ENCODE data around the gene DHFR.

DHFR gene

DNA sequence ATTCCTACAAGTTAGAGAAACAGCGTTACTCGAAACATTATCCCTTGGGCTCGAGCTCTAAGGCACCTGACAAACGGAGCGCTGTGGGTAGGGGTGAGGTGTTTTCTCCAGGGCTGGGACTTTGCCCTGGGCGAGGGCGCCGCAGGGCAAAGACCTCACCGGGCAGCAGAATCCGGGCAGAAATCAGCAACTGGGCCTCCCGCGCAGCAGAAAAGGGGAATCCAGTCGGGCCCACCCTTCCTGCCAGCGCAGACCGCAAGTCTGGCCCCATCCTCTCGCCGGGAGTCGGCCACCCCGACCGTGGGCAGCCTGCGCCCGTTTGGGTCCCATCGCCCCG is 761 bp downstream of the DHFR start:
- peak; percentile 50 for DNase-seq

DNA sequence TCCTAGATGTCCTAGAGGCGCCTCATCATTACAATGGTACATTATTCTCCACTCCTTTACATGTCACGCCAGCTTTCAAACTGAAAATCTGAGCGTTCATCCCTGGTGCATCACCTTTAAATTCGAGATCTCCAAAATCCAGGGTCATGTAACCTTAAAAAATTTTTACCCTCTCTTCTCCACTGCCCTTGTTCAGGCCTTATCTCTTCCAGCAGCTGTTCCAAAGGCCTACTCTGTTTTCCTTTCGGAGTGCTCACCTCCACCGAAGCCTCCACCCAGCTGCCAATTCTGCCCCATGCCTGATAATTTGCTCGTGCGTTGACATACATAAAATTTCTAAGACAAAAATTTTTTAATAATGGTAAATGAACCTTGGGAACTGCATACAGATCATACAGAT is 1.3 kb downstream of the DHFR start:
- no peak for DNase-seq

DNA sequence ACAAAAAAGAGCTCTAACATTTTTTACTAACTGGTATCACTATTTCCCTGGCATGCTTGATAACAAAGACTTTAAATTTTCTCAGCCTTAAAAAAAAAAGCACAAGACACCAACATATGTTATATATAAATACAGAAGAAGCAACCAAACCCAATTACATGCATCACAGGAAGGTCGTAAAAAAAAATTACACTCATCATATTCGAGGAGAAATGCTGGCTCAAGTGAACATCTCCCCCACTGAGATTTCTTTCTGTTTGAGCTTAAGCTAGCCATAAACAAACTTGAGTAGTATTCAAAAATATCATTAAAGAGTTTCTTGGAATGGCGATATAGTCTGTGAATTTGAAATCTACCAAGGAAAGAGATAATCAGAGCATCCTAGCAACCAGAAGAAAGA is 7.9 kb downstream of the DHFR start:
- DNase-seq: no peak

DNA sequence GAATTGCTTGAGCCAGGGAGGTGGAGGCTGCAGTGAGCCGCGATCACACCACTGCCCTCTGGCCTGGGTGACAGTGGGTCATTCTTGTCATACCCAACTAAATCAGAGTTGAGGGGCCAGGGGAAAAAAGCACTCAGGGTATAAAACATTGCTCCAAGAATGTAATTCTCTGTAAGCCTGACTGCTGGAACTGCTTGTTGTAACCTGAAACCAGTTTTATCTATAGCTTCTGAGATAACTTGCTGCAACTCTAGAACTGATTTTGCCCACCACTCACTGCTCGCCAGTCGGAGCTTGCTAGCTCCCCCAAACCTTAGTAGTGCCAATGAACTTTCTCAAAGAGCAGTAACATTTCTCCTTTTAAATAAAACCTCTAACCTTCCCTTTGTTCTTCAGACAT is 9.9 kb downstream of the DHFR start:
- DNase-seq: no peak

DNA sequence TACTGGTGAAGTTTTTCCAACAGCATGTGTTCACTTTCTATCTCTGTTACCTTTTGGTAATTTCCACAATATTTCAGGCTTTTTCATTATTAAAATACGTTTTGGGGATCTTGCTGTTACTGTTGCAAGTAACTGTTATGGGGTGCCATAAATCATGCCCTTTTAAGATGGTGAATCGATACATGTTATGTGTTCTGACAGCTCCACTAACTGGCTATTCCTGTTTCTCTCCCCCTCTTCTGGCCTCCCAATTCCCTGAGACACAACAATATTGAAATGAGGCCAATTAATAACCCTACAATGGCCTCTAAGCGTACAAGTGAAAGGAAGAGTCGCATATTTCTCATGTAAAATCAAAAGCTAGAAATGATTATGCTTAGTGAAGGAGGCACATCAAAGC is 13.4 kb downstream of the DHFR start:
- DNase-seq: no peak

DNA sequence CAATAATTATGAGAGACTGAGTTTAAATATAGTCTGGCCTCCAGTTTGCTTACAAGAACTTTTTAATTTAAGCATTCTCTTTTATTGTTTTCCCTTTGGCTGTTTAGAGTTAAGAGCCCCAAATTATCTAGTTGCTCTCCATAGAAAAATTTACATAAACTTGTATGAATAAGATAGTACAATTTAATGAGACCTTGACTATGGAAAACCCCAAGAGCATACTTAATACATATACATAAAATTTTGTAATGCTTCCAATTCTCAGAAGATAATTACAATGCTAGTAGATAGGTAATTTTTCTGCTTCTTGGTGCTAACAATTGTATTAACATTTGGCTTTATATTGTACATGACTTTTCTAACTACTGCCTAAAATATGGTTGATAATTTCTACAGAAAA is 20.6 kb downstream of the DHFR start:
- DNase-seq: no peak

DNA sequence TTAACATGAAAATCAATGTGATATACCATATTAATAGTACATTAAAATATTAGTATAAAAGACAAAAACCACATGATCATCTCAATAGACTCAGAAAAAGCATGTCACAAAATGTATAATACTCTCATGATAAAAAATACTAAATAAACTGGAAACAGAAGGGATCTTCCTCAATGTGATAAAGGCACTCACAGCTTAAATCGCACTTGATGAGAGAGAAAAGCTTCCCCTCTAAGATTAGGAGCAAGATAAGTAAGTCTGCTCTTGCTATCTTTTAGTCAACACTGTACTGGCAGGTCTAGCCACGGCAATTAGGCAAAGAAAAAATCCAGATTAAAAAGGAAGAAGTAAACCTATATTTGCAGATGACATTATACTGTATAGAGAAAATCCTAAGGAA is 22.1 kb downstream of the DHFR start:
- no peak for DNase-seq

DNA sequence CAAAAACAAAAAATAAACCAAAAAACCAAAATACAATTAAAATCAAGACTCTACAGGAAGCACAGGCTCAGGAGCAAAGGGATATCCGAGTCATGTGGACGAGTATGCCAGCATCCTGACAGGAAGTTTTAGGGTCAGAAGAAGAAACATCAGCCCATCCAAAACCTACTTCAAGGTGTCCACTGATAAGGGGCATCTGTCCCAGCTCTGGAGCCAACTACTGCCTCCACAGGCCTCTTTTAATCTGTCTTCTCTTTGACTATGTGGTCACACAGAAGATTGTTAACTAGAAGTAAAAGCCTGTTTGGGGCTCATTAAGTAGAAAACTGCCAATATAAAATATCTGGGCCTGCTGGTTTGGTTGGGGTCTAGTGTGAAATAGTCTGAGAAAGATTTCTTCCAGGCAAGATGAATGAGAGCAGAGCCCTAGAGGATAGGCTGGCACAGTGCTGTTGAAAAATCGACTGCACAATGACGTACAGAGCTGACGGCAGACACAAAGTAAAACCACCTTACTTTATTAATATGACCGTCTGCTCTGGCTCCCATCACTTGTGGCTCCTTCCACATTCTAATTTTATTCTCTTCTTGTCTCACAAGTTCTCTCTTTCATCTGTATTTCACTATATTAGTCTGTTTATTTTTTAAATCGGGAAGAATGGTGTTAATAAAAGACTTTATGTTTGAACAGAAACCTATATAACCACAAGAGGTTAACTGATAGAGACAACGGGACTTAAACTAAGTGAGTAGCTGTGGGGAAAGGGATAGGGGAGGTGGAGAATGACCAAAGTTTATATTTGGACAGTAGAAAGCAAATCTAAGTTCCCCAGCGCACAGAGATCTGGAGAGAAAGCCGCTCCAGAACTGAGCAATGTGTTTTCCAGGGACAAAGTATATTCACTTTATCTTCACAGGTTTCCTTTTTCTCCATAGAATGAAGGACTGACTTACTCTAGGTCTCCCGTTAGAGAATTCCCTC is 23.2 kb downstream of the DHFR start:
- no peak for DNase-seq

DNA sequence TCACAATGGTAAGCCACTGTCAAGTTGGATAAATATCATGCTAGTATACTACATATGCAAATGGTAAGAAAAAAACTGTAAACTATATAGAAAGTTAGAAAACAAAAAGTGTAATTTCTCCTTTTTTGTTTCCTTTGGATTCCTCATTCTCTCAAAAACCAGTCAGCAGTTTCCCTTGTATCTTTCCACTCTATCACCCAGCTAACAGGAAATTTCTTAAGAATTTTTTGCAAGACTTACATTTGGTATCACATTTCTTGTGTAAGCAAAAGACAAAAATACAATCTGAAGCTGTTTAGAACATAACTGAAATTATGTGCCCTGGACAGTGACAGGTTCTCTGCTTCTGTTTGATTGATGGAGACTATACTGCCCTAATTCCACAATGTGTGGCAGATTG is 25.5 kb downstream of the DHFR start:
- no peak for DNase-seq

DNA sequence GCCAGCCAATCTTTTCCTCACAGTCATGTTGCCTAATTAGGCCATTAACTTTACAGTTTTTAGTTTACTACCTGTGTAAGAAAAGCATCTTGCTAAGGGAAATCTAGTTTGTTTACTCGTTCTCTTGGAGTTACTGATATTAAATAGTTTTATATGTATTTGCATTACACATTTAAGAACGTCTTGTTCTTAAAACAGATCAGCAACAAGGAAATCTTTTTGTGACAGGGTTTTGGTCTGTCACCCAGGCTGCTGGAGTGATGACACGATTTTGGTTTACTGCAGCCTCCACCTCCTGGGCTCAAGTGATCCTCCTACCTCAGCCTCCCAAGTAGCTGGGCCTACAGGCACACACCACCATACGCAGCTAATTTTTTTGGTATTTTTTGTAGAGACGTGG is 29.6 kb downstream of the DHFR start:
- DNase-seq: no peak

DNA sequence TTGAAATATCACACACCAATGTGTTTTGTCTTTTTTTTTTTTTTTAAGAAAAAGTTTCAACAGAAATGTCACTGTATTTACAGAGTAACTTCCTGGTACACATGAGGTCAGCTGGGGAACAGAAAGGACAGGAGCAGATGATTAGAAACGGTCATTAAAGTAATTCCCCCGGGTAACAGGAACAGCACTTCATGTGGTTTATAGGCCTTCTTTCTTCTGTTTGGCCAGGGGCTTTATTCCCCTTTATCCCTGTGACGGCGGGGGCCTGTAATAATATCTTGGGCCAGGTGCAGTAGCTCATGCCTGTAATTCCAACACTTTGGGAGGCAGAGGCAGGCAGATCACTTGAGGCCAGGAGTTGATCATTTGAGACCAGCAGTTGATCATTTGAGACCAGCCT is 30.8 kb downstream of the DHFR start:
- DNase-seq: no peak

DNA sequence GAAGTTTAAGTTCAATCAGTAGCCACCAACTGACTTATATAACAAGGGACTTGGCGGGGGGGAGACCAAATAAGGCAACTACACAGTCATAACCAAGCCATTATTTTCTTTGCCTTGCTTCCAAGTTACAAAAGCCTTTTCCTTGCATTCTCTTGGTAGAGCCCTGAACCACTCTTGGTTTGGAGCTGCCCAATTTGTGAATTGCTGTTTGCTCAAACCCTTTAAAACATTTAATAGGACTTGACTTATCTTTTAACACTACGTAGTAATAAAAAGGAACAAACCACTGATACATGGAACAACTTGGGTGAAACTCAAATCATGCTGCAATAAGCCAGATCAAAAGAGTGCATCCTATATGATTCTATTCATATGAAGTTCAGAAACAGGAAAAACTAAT is 32.0 kb downstream of the DHFR start:
- DNase-seq: no peak

DNA sequence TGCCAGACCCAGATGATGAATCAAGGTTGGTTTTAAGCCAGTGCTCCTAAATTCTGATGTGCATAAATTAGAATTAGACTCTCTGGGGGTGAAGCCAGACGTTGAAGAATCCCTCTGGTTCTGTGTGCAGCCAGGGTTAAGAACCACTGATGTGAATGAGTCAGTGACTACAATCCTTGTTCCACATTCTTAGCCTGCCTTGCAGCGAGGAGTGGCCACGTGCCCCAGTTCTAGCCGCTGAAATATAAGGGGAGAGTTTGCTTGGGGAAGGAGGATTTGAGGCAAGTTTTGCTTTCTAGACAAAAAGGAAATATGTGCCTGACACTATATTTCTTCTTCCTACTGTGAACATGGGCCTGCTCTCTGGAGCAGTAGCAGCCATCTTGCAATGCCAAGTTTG is 34.6 kb downstream of the DHFR start:
- DNase-seq: no peak

DNA sequence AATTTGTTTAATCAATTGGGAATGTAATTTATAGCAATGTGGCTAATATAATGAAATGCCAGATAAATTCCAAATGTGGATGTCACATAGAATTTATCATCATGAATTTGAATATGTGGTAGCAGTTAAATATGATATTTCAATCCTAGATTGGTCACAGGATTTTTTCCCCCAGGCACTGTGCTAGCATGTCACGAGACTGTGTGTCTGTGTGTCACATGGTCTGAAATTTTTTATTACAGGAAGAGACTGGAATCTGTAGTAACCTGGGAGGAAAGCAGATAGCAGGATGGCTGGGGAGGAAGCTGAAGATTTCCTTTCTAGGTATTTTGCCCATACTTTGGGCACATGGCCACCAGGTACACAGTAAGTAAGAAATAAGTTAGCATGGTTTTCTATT is 35.7 kb downstream of the DHFR start:
- DNase-seq: no peak

DNA sequence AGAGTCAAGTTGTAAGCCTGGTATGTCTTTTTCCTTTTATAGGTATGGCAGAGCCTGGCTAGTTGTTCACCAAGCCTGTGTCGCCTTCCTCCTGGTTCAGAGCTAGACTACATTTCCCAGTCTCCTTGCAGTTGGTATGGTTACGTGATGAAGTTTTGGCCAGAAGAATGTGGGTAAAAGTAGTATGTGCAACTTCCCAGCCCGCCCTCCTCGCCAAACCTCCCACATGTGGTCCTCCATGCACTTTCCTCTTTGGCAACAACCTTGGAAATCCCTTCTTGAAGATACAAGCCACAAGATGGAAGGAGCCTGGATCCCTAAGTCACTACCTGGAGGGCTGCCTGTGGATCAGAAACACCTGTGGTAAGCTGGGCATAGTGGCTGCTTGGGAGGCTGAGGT is 36.3 kb downstream of the DHFR start:
- DNase-seq: no peak

DNA sequence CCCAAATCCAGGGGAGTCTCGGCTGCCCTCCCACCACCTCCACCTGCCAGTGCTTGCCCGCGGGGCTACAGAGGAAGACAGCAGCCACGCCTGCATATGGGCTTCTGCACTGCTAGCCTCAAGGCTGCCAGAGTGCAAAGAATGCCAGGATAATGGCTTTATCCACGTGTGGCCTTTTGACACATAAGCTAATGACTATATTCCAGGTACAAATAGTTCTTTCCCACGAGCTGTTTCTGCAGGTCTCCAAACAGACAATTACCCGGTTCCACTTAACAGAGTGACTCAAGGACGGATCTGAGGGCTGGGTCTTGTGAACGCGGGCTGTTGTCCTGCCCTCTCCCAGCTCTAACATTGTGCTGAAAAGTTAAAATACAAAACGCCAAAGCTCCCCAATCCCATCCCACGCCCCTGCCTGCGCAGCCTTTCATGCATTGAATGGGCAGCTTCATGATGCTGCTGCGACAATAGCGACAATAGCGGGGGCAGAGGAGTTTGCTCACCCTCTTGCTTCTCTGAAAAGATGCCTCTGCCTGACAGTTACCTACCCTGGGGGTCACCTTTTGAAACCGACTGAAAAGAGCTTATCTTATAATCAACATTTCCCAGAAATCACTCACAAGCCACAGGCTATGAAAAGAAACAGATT is 39.4 kb downstream of the DHFR start:
- no peak for DNase-seq

DNA sequence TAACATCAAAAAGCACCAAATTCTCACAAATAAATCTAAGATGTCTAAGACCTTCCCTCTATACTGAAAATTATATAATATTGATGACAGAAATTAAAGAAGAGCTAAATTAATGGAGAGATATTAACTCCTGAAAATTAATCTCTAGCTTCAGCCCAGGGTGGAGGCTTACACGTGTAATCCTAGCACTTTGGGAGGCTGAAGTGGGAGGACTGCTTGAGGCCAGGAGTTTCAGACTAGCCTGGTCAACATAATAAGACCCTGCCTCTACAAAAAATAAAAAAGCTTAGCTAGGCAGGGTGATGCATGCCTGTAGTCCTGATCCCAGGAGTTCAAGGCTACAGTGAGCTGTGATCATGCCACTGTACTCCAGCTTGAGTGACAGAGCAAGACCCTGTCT is 45.1 kb downstream of the DHFR start:
- DNase-seq: no peak

DNA sequence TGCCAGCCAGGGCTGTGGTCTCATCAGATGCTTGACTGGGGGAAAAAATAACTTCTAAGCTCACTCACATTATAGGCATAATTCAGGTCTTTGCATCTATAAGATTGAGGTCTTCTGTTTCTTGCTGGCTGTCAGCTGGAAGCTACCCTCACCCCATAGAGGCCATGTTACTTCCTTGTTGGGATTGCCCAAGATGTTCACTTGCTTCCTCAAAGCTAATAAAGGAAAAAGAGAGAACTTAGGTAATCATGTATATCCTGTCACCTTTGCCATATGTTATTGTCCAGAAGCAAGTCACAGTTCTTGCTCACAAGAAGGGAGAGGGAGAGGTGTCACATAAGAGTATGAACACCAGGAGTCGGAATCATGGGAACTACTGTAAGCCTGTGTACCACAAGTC is 46.1 kb downstream of the DHFR start:
- DNase-seq: no peak

DNA sequence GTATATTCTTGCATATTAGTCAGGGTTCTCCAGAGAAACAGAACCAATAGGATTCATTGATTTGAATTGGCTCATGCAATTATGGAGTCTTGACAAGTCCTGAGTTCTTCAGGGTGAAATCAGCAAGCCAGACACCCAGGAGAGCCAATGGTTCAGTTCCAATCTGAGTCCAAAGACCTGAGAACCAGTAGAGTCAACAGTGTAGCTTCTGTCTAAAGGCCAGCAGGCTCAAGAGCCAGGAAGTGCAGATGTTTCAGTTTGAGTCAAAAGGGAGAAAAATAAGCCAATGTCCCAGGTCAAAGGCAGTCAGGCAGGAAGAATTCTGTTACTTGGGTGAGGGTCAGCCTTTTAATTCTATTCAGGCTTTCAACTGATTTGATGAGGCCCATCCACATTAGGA is 47.0 kb downstream of the DHFR start:
- DNase-seq: no peak

DNA sequence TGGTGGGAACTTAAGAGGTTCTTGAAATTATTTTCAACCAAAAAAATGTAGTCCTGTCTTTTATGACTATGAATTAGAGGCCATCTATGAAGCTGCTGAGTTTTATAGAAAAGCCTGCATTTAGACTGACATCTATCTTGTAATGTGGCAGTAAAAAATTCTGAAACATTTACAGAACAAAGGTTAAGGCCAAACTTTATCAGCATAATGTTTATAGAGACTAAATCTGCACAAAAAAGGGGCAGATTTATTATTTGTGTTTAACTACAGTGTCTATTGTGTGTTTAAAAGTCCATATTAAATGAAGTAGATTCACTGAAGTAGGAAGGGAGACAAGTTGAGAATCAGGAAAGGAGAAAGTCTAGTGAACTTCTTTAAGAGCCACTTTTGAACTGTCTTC is 47.4 kb downstream of the DHFR start:
- DNase-seq: no peak

DNA sequence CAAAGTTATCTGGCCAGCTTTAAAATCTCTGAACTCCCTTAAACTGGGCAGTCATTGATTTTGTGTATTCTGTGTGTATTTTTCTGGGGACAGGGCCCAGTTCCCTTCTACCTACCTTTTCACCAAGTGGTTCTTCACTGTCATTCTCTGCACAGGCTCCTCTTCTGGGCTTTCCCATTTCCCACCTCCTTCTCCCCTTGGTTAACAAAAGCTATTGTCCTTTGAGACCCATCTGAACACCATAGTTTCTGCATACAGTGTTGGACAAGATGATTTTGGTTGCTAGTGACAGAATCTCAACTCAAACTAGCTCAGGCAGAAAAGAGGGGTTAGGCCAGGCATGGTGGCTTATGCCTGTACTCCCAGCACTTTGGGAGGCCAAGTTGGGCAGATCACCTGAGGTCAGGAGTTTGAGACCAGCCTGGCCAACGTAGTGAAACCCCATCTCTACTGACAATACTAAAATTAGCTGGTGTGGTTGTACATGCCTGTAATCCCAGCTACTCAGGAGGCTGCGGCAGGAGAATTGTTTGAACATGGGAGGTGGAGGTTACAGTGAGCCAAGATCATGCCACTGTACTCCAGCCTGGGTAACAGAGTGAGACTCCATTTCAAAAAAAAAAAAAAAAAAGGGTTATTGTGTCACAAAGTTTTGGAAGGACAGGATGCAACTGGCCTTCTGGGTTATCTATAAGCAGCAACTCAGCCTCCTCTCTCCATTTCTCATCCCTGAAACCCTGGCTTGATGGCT is 53.7 kb downstream of the DHFR start:
- DNase-seq: no peak

DNA sequence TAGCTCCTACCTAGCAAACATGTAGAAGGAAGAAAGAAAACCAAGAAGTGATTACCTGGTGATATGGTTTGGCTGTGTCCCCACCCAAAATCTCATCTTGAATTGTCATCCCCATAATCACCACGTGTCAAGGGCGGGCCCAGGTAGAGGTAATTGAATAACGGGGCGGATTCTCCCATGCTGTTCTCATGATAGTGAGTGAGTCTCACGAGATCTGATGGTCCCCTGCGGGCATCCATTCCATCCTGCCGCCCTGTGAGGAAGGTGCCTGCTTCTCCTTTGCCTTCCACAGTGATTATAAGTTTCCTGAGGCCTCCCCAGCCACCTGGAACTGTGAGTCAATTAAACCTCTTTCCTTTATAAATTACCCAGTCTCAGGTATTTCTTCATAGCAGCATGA is 57.3 kb downstream of the DHFR start:
- DNase-seq: no peak

DNA sequence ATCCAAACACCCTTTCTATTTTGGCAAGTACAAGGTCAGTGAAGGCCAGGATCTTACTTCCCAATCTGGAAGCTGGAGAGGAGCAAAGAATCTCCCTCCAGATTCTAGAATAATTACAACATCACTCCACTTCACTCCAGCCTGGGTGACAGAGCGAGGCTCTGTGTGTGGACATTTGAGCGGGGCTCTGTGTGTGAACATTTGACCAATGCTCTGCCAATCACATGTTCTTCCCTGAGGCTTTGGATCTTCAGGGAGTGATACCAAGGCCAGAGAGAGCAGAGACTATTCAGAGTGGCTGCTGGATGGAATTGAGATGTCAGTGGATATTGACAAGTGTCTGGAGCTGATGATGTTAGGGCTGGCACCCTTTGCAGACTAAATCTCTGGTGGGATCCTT is 60.0 kb downstream of the DHFR start:
- no peak for DNase-seq

DNA sequence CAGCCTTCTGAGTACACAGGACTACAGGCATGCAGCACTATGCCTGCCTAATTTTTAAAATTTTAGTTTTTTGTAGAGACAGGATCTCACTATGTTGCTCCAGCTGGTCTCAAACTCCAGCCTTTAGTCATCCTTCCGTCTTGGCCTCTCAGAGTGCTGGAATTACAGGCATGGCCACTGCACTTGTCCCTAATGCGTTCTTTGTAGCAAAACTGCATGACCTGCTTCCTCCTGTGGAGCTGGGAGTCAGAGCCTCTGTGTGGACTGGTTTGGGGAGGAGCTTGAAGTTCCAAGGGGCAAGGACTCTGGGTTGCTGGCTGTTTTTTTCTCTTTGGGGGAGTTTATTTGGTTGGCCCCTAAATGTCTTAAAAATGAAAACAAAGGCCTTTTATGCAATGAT is 62.0 kb downstream of the DHFR start:
- no peak for DNase-seq

Measured in activated CD4-positive, alpha-beta T cell treated with anti-CD3 and anti-CD28 coated beads for 48 hours (primary cell).